Measurements from ENCODE around the gene ZNF277.

The ZNF277 gene

DNA sequence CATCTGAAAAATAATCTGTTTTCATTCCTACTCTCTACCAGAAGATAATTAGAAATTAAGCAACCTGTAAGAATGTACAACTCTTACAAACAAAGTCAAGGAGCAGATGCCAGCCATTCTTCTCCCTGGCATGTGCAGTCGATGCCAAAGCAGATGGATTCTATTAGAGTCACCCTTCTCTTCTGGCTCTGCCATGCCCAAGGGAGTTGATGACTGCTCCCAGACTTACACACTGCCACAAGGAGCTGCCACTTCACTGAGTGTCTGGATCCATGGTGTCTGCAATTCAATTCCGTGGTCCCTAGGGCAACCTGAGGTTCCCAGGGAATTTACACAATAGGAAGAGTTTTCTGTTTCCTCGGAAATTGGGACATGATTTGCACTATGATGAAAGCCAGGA lies 154.7 kb downstream of the ZNF277 start:
- DNase-seq (ENCODE audit: low spot score) = no peak
- TF ChIP-seq CTCF (IDR thresholded peaks at IDR 0.05; ENCODE audit: borderline replicate concordance, control extremely low read depth, extremely low read depth, insufficient read depth, missing control alignments) = no peak
- in situ Hi-C loops (cut with MboI; ENCODE audit: low sequenced_read_pairs, unreplicated experiment) = no loop called here

DNA sequence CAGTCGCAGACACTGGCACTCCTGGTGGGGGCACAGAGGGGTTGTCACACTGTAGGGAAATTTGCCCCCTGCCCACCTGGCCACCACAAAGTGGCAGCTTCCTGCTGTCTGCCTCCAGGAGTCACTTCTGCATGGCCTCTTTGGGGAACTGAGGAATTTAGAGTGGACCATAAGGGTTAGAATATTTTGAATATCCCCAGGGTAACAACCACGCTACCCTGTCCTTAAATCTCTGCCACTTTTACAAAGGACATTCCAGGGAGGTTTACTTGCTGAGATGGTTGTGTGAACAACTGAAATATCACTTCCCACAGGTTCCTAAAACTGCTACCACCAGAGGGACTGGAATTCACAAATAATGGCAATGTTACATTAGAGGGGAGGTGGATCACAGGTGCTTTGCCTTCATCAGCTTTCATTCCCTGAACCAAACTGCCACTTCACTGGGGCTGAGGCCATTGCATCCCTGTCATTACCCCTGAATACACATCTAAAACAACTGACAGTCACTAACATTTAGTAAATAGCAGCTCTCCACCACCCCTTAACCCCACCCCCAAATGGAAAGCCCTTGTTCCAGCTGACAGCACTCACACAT lies 155.7 kb downstream of the ZNF277 start:
- in situ Hi-C loops (cut with MboI; ENCODE audit: low sequenced_read_pairs, unreplicated experiment) = no loop called here
- no peak for DNase-seq (ENCODE audit: low spot score)
- no peak for TF ChIP-seq CTCF (IDR thresholded peaks at IDR 0.05; ENCODE audit: borderline replicate concordance, control extremely low read depth, extremely low read depth, insufficient read depth, missing control alignments)

DNA sequence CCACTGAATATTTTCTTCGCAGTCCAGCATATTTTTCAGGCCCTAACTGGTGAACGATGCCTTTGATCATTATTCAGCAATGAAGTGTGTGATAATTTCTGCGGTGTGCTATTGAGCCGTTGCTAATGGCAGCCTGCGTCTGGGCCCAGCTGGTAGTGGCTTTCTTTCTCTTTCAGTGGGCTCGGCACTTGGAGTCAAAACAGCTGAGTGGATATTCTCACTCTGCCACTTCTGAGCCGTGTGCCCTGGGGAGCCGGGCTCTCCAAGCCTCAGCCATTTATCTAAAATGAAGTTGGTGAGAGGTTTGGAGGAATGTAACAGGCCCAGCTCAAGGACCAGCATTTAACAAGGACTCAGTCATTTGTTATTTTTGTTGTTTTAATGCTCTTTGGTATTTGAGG lies 156.2 kb downstream of the ZNF277 start:
- in situ Hi-C loops (cut with MboI; ENCODE audit: low sequenced_read_pairs, unreplicated experiment) = no loop called here

DNA sequence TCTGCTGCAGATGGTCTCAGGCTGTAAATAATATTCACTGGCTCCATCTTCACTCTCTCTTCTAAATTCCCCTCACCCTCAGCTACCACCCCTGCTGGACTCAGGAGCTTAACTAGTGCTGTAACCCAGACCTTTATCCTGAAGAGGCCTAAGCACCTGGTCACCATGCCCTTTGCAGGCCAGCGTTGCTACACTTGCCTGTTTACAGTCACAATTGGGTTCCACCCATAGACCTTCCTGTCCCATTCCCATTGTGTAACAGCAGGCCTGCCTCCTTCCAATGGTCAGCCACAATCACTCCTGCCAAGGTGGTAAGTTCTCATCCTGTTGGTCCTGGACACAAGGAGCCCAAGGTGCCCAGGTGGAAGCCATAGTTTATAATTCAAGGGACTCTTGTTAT lies 157.9 kb downstream of the ZNF277 start:
- no peak for DNase-seq (ENCODE audit: low spot score)
- in situ Hi-C loops (cut with MboI; ENCODE audit: low sequenced_read_pairs, unreplicated experiment) = no loop called here
- TF ChIP-seq CTCF (IDR thresholded peaks at IDR 0.05; ENCODE audit: borderline replicate concordance, control extremely low read depth, extremely low read depth, insufficient read depth, missing control alignments) = no peak

More for the DNA sequence above, 156.2 kb downstream of the ZNF277 start:
- no peak for DNase-seq (ENCODE audit: low spot score)
- no peak for TF ChIP-seq CTCF (IDR thresholded peaks at IDR 0.05; ENCODE audit: borderline replicate concordance, control extremely low read depth, extremely low read depth, insufficient read depth, missing control alignments)

DNA sequence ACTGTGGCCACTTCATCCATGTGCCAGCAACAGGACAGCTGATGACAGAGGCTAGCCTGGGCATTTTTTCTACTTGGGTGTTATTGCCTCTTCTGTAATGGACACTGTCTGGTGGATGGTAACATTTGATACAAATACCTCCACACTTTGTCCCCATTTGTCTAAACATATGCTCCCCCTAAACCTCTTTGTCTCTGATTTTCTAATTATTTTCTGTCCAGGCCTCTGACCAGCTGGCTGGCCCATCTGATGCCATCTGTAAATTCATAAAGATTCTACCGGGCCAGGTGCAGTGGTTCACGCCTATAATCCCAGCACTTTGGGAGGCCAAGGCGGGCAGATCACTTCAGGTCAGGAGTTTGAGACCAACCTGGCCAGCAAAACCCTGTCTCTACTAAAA lies 159.1 kb downstream of the ZNF277 start:
- in situ Hi-C loops (cut with MboI; ENCODE audit: low sequenced_read_pairs, unreplicated experiment) = no loop called here
- DNase-seq (ENCODE audit: low spot score) = no peak
- TF ChIP-seq CTCF (IDR thresholded peaks at IDR 0.05; ENCODE audit: borderline replicate concordance, control extremely low read depth, extremely low read depth, insufficient read depth, missing control alignments) = no peak

- no peak for DNase-seq (ENCODE audit: low spot score)
- no peak for TF ChIP-seq CTCF (IDR thresholded peaks at IDR 0.05; ENCODE audit: borderline replicate concordance, control extremely low read depth, extremely low read depth, insufficient read depth, missing control alignments)
- in situ Hi-C loops (cut with MboI; ENCODE audit: low sequenced_read_pairs, unreplicated experiment) = no loop called here
Observed at GRCh38 chr7:112366886-112367285, 160.4 kb downstream of the ZNF277 start.
